Measurements from ENCODE around the gene CACNA1C. TPM values are rescaled to one million over a fixed set of nuclear protein-coding genes. Genes with fewer than 3 reads are reported as not detected.

CACNA1C gene
- total RNA-seq, 5 donors from 2014 or later (not counting 1 experiment from before 2014, with no cell fraction given): 0.10 to 0.26 (median 0.16) TPM

- ChIA-PET CTCF (no interaction called here), POLR2A (no interaction called here)
- H3K27ac ChIP-seq (ENCODE audit: low read length): no peak overlapping the region
- no peaks in the 10 kb centered on the region for H3K36me3 ChIP-seq (ENCODE audit: control insufficient read depth in 2 of 2, extremely low read depth in 1 of 2, insufficient read depth in 1 of 2, low read length in 1 of 2)
- no peaks in the 10 kb centered on the region for H3K36me3 Mint-ChIP-seq
- no peak for DNase-seq
- H3K4me3 Mint-ChIP-seq: no peak overlapping the region
- H3K27me3 ChIP-seq (replicated peaks in 1 of 2; ENCODE audit: control insufficient read depth in 2 of 2, extremely low read depth in 1 of 2, insufficient read depth in 2 of 2, low read length in 1 of 2): peaks cover 0 to 9% of the 10 kb centered on the region in 2 experiments
- no peaks in the 10 kb centered on the region for H3K4me1 Mint-ChIP-seq
- H3K9me3 Mint-ChIP-seq: peaks cover 2 to 10% (median 9%) of the 10 kb centered on the region in 3 donors
- no peaks in the 10 kb centered on the region for H3K4me1 ChIP-seq (ENCODE audit: control insufficient read depth in 1 of 2, extremely low read depth in 1 of 2, insufficient read depth in 2 of 2, low read length in 2 of 2)
- H3K4me3 ChIP-seq (ENCODE audit: control insufficient read depth in 1 of 2, extremely low read depth in 1 of 2, low read length in 1 of 2): no peak overlapping the region
- H3K27ac Mint-ChIP-seq: no peak overlapping the region
- 86% methylated on average over 4 of the region's 6 CpGs for WGBS (ENCODE audit: insufficient coverage)
- peaks cover 0 to 4% of the 10 kb centered on the region in 2 donors for H3K27me3 Mint-ChIP-seq
- H3K9me3 ChIP-seq: peaks cover 2% of the 10 kb centered on the region
- ATAC-seq (replicated peaks in 1 of 4): no peak
Observed at GRCh38 chr12:2276288-2277033, 223.7 kb downstream of the CACNA1C start.

GRCh38 chr12:2277492-2278155 lies 224.8 kb downstream of the CACNA1C start:
- Mint-ChIP-seq H3K9me3 (peaks cover 2 to 12% (median 11%) of the 10 kb centered on the region in 3 donors), H3K27ac (no peak overlapping the region), H3K36me3 (no peaks in the 10 kb centered on the region), H3K4me3 (no peak overlapping the region), H3K27me3 (peaks cover 0 to 4% of the 10 kb centered on the region in 2 donors), H3K4me1 (no peaks in the 10 kb centered on the region)
- H3K4me3 ChIP-seq (ENCODE audit: control insufficient read depth in 1 of 2, extremely low read depth in 1 of 2, low read length in 1 of 2): no peak overlapping the region
- peaks cover 2% of the 10 kb centered on the region for H3K9me3 ChIP-seq
- no peaks in the 10 kb centered on the region for H3K36me3 ChIP-seq (ENCODE audit: control insufficient read depth in 2 of 2, extremely low read depth in 1 of 2, insufficient read depth in 1 of 2, low read length in 1 of 2)
- peaks cover 0 to 14% of the 10 kb centered on the region in 2 experiments for H3K27me3 ChIP-seq (replicated peaks in 1 of 2; ENCODE audit: control insufficient read depth in 2 of 2, extremely low read depth in 1 of 2, insufficient read depth in 2 of 2, low read length in 1 of 2)
- no peak for DNase-seq
- CTCF ChIA-PET: interaction anchor here in 1 of 2 donors (0.6 kb wide), 1 partner anchor 238 kb away, joined by 3 read pairs; no protein-coding TSS in a partner anchor
- WGBS (ENCODE audit: insufficient coverage): 93% methylated on average over 5 of the region's 6 CpGs
- H3K27ac ChIP-seq (ENCODE audit: low read length): no peak overlapping the region
- no peaks in the 10 kb centered on the region for H3K4me1 ChIP-seq (ENCODE audit: control insufficient read depth in 1 of 2, extremely low read depth in 1 of 2, insufficient read depth in 2 of 2, low read length in 2 of 2)
- ATAC-seq (replicated peaks in 1 of 4): no peak
- POLR2A ChIA-PET: interaction anchor here in 1 of 2 donors (0.6 kb wide), 1 partner anchor 1101 kb away, joined by 3 read pairs; no protein-coding TSS in a partner anchor

- no CpG with 5 or more reads among the region's 1 CpG for WGBS (ENCODE audit: insufficient coverage)
- POLR2A ChIA-PET: no interaction called here
Observed at GRCh38 chr12:2281446-2281845, 228.7 kb downstream of the CACNA1C start.

GRCh38 chr12:2282318-2282717 lies 229.5 kb downstream of the CACNA1C start:
- H3K9me3 ChIP-seq: peaks cover 2% of the 10 kb centered on the region
- WGBS (ENCODE audit: insufficient coverage): 96% methylated on average over 6 of the region's 6 CpGs
- ATAC-seq (replicated peaks in 1 of 4): no peak
- H3K4me1 ChIP-seq (ENCODE audit: control insufficient read depth in 1 of 2, extremely low read depth in 1 of 2, insufficient read depth in 2 of 2, low read length in 2 of 2): peaks cover 0 to 3% of the 10 kb centered on the region in 2 experiments
- peaks cover 0 to 5% (median 0%) of the 10 kb centered on the region in 3 donors for H3K4me1 Mint-ChIP-seq
- H3K9me3 Mint-ChIP-seq: peaks cover 2 to 12% (median 11%) of the 10 kb centered on the region in 3 donors
- POLR2A ChIA-PET: no interaction called here
- no peak for DNase-seq
- CTCF ChIA-PET: no interaction called here
- no peak overlapping the region for H3K4me3 Mint-ChIP-seq
- no peaks in the 10 kb centered on the region for H3K36me3 Mint-ChIP-seq
- H3K27me3 Mint-ChIP-seq: peaks cover 15 to 24% of the 10 kb centered on the region in 2 donors
- H3K36me3 ChIP-seq (ENCODE audit: control insufficient read depth in 2 of 2, extremely low read depth in 1 of 2, insufficient read depth in 1 of 2, low read length in 1 of 2): no peaks in the 10 kb centered on the region
- H3K4me3 ChIP-seq (ENCODE audit: control insufficient read depth in 1 of 2, extremely low read depth in 1 of 2, low read length in 1 of 2): no peak overlapping the region
- no peak overlapping the region for H3K27ac Mint-ChIP-seq
- H3K27ac ChIP-seq (ENCODE audit: low read length): no peak overlapping the region
- H3K27me3 ChIP-seq (replicated peaks in 1 of 2; ENCODE audit: control insufficient read depth in 2 of 2, extremely low read depth in 1 of 2, insufficient read depth in 2 of 2, low read length in 1 of 2): peaks cover 0 to 29% of the 10 kb centered on the region in 2 experiments

More at GRCh38 chr12:2281446-2281845, 228.7 kb downstream of the CACNA1C start:
- peaks cover 2% of the 10 kb centered on the region for H3K9me3 ChIP-seq
- H3K4me3 Mint-ChIP-seq: no peak overlapping the region
- peaks cover 0 to 3% of the 10 kb centered on the region in 2 experiments for H3K4me1 ChIP-seq (ENCODE audit: control insufficient read depth in 1 of 2, extremely low read depth in 1 of 2, insufficient read depth in 2 of 2, low read length in 2 of 2)
- DNase-seq (no peak), ATAC-seq (replicated peaks in 1 of 4) (no peak)
- H3K4me3 ChIP-seq (ENCODE audit: control insufficient read depth in 1 of 2, extremely low read depth in 1 of 2, low read length in 1 of 2): no peak overlapping the region
- H3K36me3 Mint-ChIP-seq: no peaks in the 10 kb centered on the region
- H3K27me3 ChIP-seq (replicated peaks in 1 of 2; ENCODE audit: control insufficient read depth in 2 of 2, extremely low read depth in 1 of 2, insufficient read depth in 2 of 2, low read length in 1 of 2): peaks cover 0 to 29% of the 10 kb centered on the region in 2 experiments
- peaks cover 2 to 12% (median 11%) of the 10 kb centered on the region in 3 donors for H3K9me3 Mint-ChIP-seq
- H3K27ac Mint-ChIP-seq: no peak overlapping the region
- H3K4me1 Mint-ChIP-seq: peaks cover 0 to 5% (median 0%) of the 10 kb centered on the region in 3 donors
- H3K27me3 Mint-ChIP-seq: peaks cover 15 to 19% of the 10 kb centered on the region in 2 donors
- H3K36me3 ChIP-seq (ENCODE audit: control insufficient read depth in 2 of 2, extremely low read depth in 1 of 2, insufficient read depth in 1 of 2, low read length in 1 of 2): no peaks in the 10 kb centered on the region
- no peak overlapping the region for H3K27ac ChIP-seq (ENCODE audit: low read length)
- CTCF ChIA-PET: no interaction called here

- H3K27ac ChIP-seq (ENCODE audit: low read length): no peak overlapping the region
- Mint-ChIP-seq H3K4me1 (peaks cover 0 to 5% (median 0%) of the 10 kb centered on the region in 3 donors), H3K36me3 (no peaks in the 10 kb centered on the region), H3K27ac (no peak overlapping the region), H3K27me3 (peaks cover 15 to 33% of the 10 kb centered on the region in 2 donors), H3K4me3 (no peak overlapping the region), H3K9me3 (peaks cover 2 to 12% (median 11%) of the 10 kb centered on the region in 3 donors)
- H3K4me3 ChIP-seq (ENCODE audit: control insufficient read depth in 1 of 2, extremely low read depth in 1 of 2, low read length in 1 of 2): no peak overlapping the region
- no peak for ATAC-seq (replicated peaks in 1 of 4)
- H3K4me1 ChIP-seq (ENCODE audit: control insufficient read depth in 1 of 2, extremely low read depth in 1 of 2, insufficient read depth in 2 of 2, low read length in 2 of 2): peaks cover 0 to 3% of the 10 kb centered on the region in 2 experiments
- WGBS (ENCODE audit: insufficient coverage): 76% methylated on average over 5 of the region's 6 CpGs
- no peaks in the 10 kb centered on the region for H3K36me3 ChIP-seq (ENCODE audit: control insufficient read depth in 2 of 2, extremely low read depth in 1 of 2, insufficient read depth in 1 of 2, low read length in 1 of 2)
- H3K27me3 ChIP-seq (replicated peaks in 1 of 2; ENCODE audit: control insufficient read depth in 2 of 2, extremely low read depth in 1 of 2, insufficient read depth in 2 of 2, low read length in 1 of 2): peaks cover 0 to 26% of the 10 kb centered on the region in 2 experiments
- DNase-seq: no peak
- H3K9me3 ChIP-seq: peaks cover 2% of the 10 kb centered on the region
- POLR2A ChIA-PET: no interaction called here
- CTCF ChIA-PET: interaction anchor here in 1 of 2 donors (1.0 kb wide), 1 partner anchor 17 kb away, joined by 3 read pairs; no protein-coding TSS in a partner anchor
Observed at GRCh38 chr12:2283480-2283879, 230.7 kb downstream of the CACNA1C start.

GRCh38 chr12:2283916-2284315 lies 231.1 kb downstream of the CACNA1C start:
- Mint-ChIP-seq H3K4me3 (no peak overlapping the region), H3K27ac (no peak overlapping the region), H3K4me1 (peaks cover 0 to 5% (median 0%) of the 10 kb centered on the region in 3 donors), H3K9me3 (peaks cover 2 to 12% (median 11%) of the 10 kb centered on the region in 3 donors), H3K27me3 (peaks cover 15 to 37% of the 10 kb centered on the region in 2 donors), H3K36me3 (no peaks in the 10 kb centered on the region)
- Histone ChIP-seq H3K27ac (ENCODE audit: low read length) (no peak overlapping the region), H3K27me3 (replicated peaks in 1 of 2; ENCODE audit: control insufficient read depth in 2 of 2, extremely low read depth in 1 of 2, insufficient read depth in 2 of 2, low read length in 1 of 2) (peaks cover 0 to 26% of the 10 kb centered on the region in 2 experiments), H3K4me3 (ENCODE audit: control insufficient read depth in 1 of 2, extremely low read depth in 1 of 2, low read length in 1 of 2) (no peak overlapping the region), H3K9me3 (peaks cover 2% of the 10 kb centered on the region), H3K36me3 (ENCODE audit: control insufficient read depth in 2 of 2, extremely low read depth in 1 of 2, insufficient read depth in 1 of 2, low read length in 1 of 2) (no peaks in the 10 kb centered on the region), H3K4me1 (ENCODE audit: control insufficient read depth in 1 of 2, extremely low read depth in 1 of 2, insufficient read depth in 2 of 2, low read length in 2 of 2) (peaks cover 0 to 3% of the 10 kb centered on the region in 2 experiments)
- CTCF ChIA-PET: interaction anchor here in 1 of 2 donors (1.0 kb wide), 1 partner anchor 17 kb away, joined by 3 read pairs; no protein-coding TSS in a partner anchor
- POLR2A ChIA-PET: no interaction called here
- DNase-seq (no peak), ATAC-seq (replicated peaks in 1 of 4) (no peak)
- WGBS (ENCODE audit: insufficient coverage): 33% methylated on average over 6 of the region's 10 CpGs

Measured in T-cell (primary cell).